ENCODE results near the gene DNAJC15. TPM values are rescaled to one million over a fixed set of nuclear protein-coding genes. Genes with fewer than 3 reads are reported as not detected.
"Not testable (repeated sequence)": the region's sequence is repeated elsewhere in the genome, so short reads cannot be mapped to it uniquely, and the experiment has no call there.

DNAJC15 gene
- total RNA-seq, 4 donors from 2014 or later: 9.3 to 21.6 (median 12.7) TPM

DNA sequence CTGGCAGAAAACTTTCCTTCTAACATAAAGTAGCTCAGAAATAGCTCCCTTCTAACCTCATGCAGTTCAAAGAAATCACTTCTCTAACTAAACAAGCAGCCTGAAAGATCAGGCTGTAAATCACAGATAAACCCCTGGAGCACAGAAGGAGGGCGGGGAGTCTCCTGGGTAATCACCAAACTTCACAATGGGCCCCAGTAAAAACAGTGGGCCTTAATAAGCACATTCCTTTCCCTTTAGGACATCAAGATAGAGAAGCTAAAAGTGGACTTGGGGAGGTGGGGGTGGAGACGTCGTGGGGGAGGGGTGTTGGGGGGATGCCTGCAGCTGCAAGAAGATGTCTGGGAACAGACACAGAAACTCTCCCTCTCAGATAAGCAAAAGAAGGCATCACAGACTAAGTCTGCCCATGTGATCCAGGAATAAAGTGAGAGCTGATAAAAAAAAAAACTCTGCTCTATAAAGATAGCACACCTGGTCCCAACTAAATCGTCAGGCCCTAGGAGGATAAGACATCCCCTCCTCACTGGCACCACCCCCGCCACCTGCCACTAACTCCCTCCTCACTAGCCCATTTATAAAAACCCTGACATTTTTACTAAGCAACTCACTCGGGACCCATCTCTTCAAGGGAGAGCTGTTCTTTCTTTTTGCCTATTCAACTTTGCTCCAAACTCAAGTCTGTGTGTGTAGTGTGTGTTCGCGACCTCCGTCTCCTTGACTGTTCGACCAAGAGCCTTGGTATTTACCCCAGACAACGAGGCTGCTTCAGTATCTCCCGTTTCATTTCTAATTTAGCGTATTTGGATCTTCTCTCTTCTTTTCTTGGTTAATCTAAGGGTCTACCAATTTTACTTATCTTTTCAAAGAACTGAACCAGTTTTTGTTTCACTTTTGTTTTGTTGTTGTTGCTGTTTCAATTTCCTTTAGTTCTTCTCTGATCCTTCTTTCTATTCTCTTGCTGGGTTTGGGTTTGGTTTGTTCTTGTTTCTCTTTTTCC, 31.7 kb downstream of the DNAJC15 start:
- 7 to 10% methylated on average over 7 to 11 of the region's 13 CpGs for WGBS, 2 donors (ENCODE audit: low coverage in 1 of 2)
- no peaks in the 10 kb centered on the region for H3K9me3 ChIP-seq
- H3K36me3 ChIP-seq: no peaks in the 10 kb centered on the region
- no peak for TF ChIP-seq POLR2A (IDR thresholded peaks at IDR 0.05)
- TF ChIP-seq EP300 (IDR thresholded peaks at IDR 0.05): no peak
- no peak for TF ChIP-seq POLR2AphosphoS5 (IDR thresholded peaks at IDR 0.05)
- TF ChIP-seq, protein P1, sequence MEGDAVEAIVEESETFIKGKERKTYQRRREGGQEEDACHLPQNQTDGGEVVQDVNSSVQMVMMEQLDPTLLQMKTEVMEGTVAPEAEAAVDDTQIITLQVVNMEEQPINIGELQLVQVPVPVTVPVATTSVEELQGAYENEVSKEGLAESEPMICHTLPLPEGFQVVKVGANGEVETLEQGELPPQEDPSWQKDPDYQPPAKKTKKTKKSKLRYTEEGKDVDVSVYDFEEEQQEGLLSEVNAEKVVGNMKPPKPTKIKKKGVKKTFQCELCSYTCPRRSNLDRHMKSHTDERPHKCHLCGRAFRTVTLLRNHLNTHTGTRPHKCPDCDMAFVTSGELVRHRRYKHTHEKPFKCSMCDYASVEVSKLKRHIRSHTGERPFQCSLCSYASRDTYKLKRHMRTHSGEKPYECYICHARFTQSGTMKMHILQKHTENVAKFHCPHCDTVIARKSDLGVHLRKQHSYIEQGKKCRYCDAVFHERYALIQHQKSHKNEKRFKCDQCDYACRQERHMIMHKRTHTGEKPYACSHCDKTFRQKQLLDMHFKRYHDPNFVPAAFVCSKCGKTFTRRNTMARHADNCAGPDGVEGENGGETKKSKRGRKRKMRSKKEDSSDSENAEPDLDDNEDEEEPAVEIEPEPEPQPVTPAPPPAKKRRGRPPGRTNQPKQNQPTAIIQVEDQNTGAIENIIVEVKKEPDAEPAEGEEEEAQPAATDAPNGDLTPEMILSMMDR (IDR thresholded peaks at IDR 0.05): no peak
- peak overlapping the region; percentile 71 to 87 (median 77) for H3K27ac ChIP-seq
- peak overlapping the region; percentile 47 to 85 for H3K4me3 ChIP-seq
- ATAC-seq: no peak
- H3K4me1 ChIP-seq: peaks cover 0 to 38% (median 0%) of the 10 kb centered on the region in 3 donors
- H3K27me3 ChIP-seq: no peaks in the 10 kb centered on the region

DNA sequence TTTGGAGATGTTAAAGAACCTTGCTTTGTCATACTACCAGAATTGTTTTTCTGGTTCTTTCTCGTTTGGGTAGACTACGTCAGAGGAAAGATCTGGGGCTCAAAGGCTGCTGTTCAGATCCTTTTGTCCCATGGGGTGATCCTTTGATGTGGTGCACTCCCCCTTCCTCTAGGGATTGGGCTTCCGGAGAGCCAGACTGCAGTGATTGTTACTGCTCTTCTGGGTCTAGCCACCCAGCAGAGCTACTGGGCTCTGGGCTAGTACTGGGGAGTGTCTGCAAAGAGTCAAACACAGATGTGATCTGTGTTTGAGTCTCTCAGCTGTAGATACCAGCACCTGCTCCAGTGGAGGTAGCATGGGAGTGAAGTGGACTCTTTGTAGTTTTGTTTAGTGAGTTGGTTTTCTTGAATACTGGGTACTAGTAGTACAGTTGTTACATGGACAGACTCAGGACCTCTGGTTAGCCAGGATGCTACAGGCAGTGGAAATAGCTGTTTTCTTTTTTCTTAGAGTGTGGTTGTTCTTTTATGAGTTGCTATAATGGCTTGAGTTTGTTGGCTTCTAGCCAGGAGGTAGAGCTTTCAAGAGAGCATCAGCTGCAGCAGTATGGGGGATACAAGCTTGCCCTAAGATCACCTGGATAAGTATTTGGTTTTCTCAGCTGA, 34.4 kb downstream of the DNAJC15 start:
- 80 to 81% methylated on average over 1 to 3 of the region's 3 CpGs for WGBS, 2 donors (ENCODE audit: low coverage in 1 of 2)

DNA sequence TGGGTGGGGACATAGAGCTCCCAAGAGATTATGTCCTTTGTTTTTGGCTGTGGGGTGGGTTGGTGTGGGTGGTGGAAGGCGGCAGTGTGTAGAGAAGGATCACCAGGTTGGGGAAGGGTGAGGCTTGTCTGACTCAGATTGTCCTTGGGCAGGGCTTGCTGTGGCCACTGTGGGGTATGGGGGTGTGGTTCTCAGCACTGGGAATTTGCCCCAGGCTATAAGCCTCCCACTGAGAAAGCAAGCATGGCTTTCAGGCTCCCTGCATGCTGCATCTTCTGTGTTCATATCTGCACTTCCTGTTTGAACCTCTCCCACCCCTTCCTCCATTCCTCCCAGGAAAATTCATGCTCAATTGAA, 34.9 kb downstream of the DNAJC15 start:
- no peak overlapping the region for H3K27ac ChIP-seq
- H3K27me3 ChIP-seq: no peaks in the 10 kb centered on the region
- H3K9me3 ChIP-seq: no peaks in the 10 kb centered on the region
- no peak overlapping the region for H3K4me3 ChIP-seq
- TF ChIP-seq EP300 (IDR thresholded peaks at IDR 0.05) (no peak), POLR2AphosphoS5 (IDR thresholded peaks at IDR 0.05) (no peak), POLR2A (IDR thresholded peaks at IDR 0.05) (no peak)
- TF ChIP-seq, protein P1 (IDR thresholded peaks at IDR 0.05): no peak
- peak; percentile 28 for ATAC-seq
- H3K36me3 ChIP-seq: no peaks in the 10 kb centered on the region
- WGBS, 2 donors (ENCODE audit: low coverage in 1 of 2): 60 to 83% methylated on average over 1 of the region's 1 CpG
- H3K4me1 ChIP-seq: peaks cover 0 to 44% (median 0%) of the 10 kb centered on the region in 3 donors

More for the DNA sequence above, 34.4 kb downstream of the DNAJC15 start:
- Histone ChIP-seq H3K9me3 (no peaks in the 10 kb centered on the region), H3K27ac (no peak overlapping the region), H3K27me3 (no peaks in the 10 kb centered on the region), H3K36me3 (no peaks in the 10 kb centered on the region), H3K4me1 (peaks cover 0 to 44% (median 0%) of the 10 kb centered on the region in 3 donors), H3K4me3 (no peak overlapping the region)
- TF ChIP-seq POLR2A (IDR thresholded peaks at IDR 0.05): no peak
- TF ChIP-seq EP300 (IDR thresholded peaks at IDR 0.05): no peak
- no peak for TF ChIP-seq POLR2AphosphoS5 (IDR thresholded peaks at IDR 0.05)
- TF ChIP-seq, protein P1 (IDR thresholded peaks at IDR 0.05): no peak
- no peak for ATAC-seq

DNA sequence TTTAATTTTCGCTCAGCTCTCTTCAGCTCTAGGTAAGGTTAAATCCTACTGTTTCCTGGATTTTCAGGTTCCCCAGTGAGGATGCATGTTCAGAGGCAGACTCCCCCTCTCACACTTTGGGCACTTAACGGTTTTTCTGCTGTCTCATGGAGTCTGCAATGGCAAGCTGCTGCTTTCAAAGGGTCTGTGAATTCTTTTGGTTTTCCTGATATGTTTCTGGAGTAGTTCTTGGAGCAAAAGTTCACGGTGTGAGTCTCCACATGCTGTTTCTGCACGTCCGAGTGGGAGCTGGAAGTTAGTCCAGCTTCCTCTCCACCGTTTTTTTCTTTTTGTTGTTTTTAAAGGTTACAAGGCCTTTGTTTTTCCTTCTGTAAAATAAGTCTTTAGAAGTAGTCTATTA, 35.4 kb downstream of the DNAJC15 start:
- no peaks in the 10 kb centered on the region for H3K27me3 ChIP-seq
- H3K36me3 ChIP-seq: no peaks in the 10 kb centered on the region
- H3K27ac ChIP-seq: no peak overlapping the region
- H3K4me3 ChIP-seq: no peak overlapping the region
- no peaks in the 10 kb centered on the region for H3K9me3 ChIP-seq
- no peak for ATAC-seq
- 70 to 84% methylated on average over 3 to 5 of the region's 6 CpGs for WGBS, 2 donors (ENCODE audit: low coverage in 1 of 2)
- peaks cover 0 to 40% (median 0%) of the 10 kb centered on the region in 3 donors for H3K4me1 ChIP-seq
- TF ChIP-seq, protein P1 (IDR thresholded peaks at IDR 0.05): no peak

DNA sequence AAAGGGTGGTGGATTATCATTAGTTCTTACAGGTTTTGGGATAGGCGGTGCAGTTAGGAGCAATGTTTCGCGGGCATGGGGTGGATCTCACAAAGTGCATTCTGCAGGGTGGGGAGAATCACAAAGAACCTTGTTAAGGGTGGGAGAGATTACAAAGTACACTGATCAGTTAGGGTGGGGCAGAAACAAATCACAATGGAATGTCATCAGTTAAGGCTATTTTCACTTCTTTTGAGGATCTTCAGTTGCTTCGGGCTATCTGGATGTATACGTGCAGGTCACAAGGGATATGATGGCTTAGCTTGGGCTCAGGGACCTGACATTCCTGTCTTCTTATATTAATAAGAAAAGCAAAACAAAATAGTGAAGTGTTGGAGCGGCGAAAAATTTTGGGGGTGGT, 36.4 kb downstream of the DNAJC15 start:
- not testable (repeated sequence) for H3K36me3 ChIP-seq, H3K9me3 ChIP-seq, ATAC-seq, H3K27ac ChIP-seq, H3K4me3 ChIP-seq, H3K27me3 ChIP-seq
- WGBS, 2 donors (ENCODE audit: low coverage in 1 of 2): 94 to 97% methylated on average over 4 to 6 of the region's 7 CpGs
- H3K4me1 ChIP-seq: peaks cover 0 to 31% (median 0%) of the 10 kb centered on the region in 3 donors

DNA sequence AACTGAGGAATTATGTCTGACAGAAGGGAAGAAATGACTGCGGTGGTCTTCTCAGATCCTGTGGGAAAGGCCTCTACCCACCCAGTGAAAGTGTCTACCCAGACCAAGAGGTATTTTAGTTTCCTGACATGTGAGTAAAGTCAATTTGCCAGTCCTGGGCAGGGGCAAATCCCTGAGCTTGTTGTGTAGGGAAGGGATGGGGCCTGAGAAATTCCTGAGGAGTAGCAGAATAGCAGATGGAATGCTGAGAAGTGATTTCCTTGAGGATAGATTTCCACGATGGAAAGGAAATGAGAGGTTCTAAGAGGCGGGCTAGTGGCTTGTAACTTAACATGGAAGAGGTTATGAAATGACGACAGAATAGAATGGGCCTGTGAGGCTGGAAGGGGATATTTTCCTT, 37.4 kb downstream of the DNAJC15 start:
- H3K27ac ChIP-seq, H3K9me3 ChIP-seq, H3K4me3 ChIP-seq, H3K36me3 ChIP-seq, ATAC-seq, H3K27me3 ChIP-seq: not testable (repeated sequence)
- 88 to 100% methylated on average over 3 to 4 of the region's 4 CpGs for WGBS, 2 donors (ENCODE audit: low coverage in 1 of 2)
- peaks cover 0 to 23% (median 0%) of the 10 kb centered on the region in 3 donors for H3K4me1 ChIP-seq
